ENCODE measurements around the gene MRPL39.
"Not testable (repeated sequence)": the region's sequence is repeated elsewhere in the genome, so short reads cannot be mapped to it uniquely, and the experiment has no call there.

MRPL39 gene

DNA sequence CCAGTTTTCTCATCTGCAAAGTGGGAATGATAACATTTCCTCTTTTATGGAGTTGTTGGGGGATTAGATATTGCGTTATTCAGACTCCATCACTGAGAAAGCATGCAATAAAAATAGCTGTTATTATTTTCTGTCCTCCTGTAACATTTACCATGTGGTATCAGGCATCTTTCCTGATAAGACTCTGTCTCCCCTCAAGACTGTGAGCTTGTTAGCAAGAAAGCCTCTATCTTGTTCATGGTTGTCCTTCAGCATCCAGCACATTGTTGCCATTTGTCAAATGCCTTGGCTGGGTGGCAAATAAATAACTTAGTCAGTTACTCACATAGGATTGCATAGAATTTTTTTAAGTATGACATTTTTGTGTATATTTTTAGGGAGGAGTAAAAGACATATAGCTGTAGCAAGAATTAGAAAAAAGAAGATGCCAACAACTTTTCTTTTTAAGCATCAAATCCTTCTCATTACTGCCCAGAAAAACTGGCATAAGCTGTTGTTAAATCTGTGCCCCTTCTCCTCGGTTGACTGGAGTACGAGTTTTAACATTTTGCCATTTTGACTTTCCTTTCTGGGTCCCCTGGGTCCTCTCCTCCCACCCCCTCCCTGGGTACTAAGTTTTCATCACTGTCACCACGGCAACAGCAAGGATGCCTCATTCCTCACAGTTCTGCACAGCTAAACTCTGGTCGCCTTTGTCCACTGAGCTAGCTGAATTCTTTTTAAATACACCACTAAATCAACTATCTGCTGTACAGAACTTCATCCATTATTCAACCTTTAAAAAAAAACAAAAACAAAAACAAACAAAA is 30.8 kb upstream of the MRPL39 start:
- no peaks in the 10 kb centered on the region for H3K9me3 ChIP-seq (replicated peaks; ENCODE audit: low read length)
- H3K27me3 ChIP-seq (ENCODE audit: control insufficient read depth, insufficient read depth, low read length): peaks cover 16% of the 10 kb centered on the region
- peak overlapping the region; percentile 79 for H3K4me3 ChIP-seq (ENCODE audit: low read length)
- H3K36me3 ChIP-seq (ENCODE audit: insufficient read depth, low read length): no peaks in the 10 kb centered on the region
- H3K4me2 ChIP-seq (ENCODE audit: low read length): peak overlapping the region; percentile 96
- H3K9ac ChIP-seq (ENCODE audit: low read depth, low read length): no peak overlapping the region
- H3K4me1 ChIP-seq (ENCODE audit: control insufficient read depth, insufficient read depth, low read length): peaks cover 11% of the 10 kb centered on the region

DNA sequence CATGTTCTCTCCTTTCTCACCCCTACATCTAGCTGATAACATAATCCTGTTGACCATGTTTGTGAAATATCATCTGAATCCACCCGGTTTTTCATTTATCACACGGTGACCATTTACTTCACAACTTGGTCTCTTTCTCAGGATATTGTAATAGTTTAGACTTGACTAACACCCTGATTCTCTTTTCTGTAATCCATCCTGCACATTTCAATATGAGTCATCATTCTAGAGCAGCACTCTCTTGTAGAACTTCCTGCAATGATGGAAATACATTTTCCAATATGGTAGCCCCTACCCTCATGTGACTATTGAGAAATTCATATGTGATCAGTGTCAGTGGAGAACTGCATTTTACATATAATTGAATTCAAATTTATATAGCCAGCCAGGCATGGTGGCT is 29.4 kb upstream of the MRPL39 start:
- Histone ChIP-seq H3K27me3 (ENCODE audit: control insufficient read depth, insufficient read depth, low read length) (peaks cover 16% of the 10 kb centered on the region), H3K9me3 (replicated peaks; ENCODE audit: low read length) (no peaks in the 10 kb centered on the region), H3K4me3 (ENCODE audit: low read length) (no peak overlapping the region), H3K9ac (ENCODE audit: low read depth, low read length) (no peak overlapping the region), H3K36me3 (ENCODE audit: insufficient read depth, low read length) (no peaks in the 10 kb centered on the region), H3K4me2 (ENCODE audit: low read length) (no peak overlapping the region), H3K4me1 (ENCODE audit: control insufficient read depth, insufficient read depth, low read length) (peaks cover 11% of the 10 kb centered on the region)

- Histone ChIP-seq H3K36me3 (ENCODE audit: insufficient read depth, low read length) (no peaks in the 10 kb centered on the region), H3K4me1 (ENCODE audit: control insufficient read depth, insufficient read depth, low read length) (peaks cover 6% of the 10 kb centered on the region), H3K9ac (ENCODE audit: low read depth, low read length) (no peak overlapping the region), H3K9me3 (replicated peaks; ENCODE audit: low read length) (no peaks in the 10 kb centered on the region), H3K27me3 (ENCODE audit: control insufficient read depth, insufficient read depth, low read length) (peaks cover 13% of the 10 kb centered on the region), H3K4me3 (ENCODE audit: low read length) (no peak overlapping the region), H3K4me2 (ENCODE audit: low read length) (no peak overlapping the region)
Observed at GRCh38 chr21:25635310-25635709, 28.0 kb upstream of the MRPL39 start.

- no peaks in the 10 kb centered on the region for H3K4me1 ChIP-seq (ENCODE audit: control insufficient read depth, insufficient read depth, low read length)
- no peaks in the 10 kb centered on the region for H3K9me3 ChIP-seq (replicated peaks; ENCODE audit: low read length)
- no peaks in the 10 kb centered on the region for H3K36me3 ChIP-seq (ENCODE audit: insufficient read depth, low read length)
- no peak overlapping the region for H3K4me2 ChIP-seq (ENCODE audit: low read length)
- H3K9ac ChIP-seq (ENCODE audit: low read depth, low read length): no peak overlapping the region
- H3K4me3 ChIP-seq (ENCODE audit: low read length): no peak overlapping the region
- peaks cover 13% of the 10 kb centered on the region for H3K27me3 ChIP-seq (ENCODE audit: control insufficient read depth, insufficient read depth, low read length)
Observed at GRCh38 chr21:25632296-25632695, 25.0 kb upstream of the MRPL39 start.

GRCh38 chr21:25626757-25627156 is 19.5 kb upstream of the MRPL39 start:
- Histone ChIP-seq H3K9me3 (replicated peaks; ENCODE audit: low read length) (no peaks in the 10 kb centered on the region), H3K4me3 (ENCODE audit: low read length) (no peak overlapping the region), H3K4me1 (ENCODE audit: control insufficient read depth, insufficient read depth, low read length) (no peaks in the 10 kb centered on the region), H3K4me2 (ENCODE audit: low read length) (no peak overlapping the region), H3K36me3 (ENCODE audit: insufficient read depth, low read length) (no peaks in the 10 kb centered on the region), H3K27me3 (ENCODE audit: control insufficient read depth, insufficient read depth, low read length) (peaks cover 13% of the 10 kb centered on the region), H3K9ac (ENCODE audit: low read depth, low read length) (no peak overlapping the region)

GRCh38 chr21:25625776-25626555 is 18.7 kb upstream of the MRPL39 start:
- not testable (repeated sequence) for H3K4me3 ChIP-seq (ENCODE audit: low read length); H3K4me2 ChIP-seq (ENCODE audit: low read length); H3K4me1 ChIP-seq (ENCODE audit: control insufficient read depth, insufficient read depth, low read length); H3K36me3 ChIP-seq (ENCODE audit: insufficient read depth, low read length); H3K9me3 ChIP-seq (replicated peaks; ENCODE audit: low read length); H3K9ac ChIP-seq (ENCODE audit: low read depth, low read length)
- H3K27me3 ChIP-seq (ENCODE audit: control insufficient read depth, insufficient read depth, low read length): peaks cover 13% of the 10 kb centered on the region

DNA sequence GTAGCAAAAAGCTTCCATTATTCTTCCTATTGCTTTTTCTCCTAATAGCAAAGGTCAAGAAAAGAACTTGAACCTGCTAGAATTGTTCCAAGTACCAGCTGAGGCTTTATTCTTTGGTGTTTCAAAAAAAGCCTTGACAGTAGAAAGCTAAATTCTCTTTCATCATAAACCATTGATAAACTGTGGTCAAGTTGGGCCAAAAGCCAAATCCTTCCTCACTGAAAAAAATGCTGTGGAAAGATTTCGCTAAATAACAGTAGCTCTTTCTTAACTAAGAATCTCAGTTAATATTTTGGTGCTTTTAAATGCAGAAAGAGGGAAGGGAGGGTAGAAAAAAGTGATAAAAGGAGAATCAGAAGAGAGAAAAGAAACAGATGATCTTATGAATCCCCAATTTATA is 17.8 kb upstream of the MRPL39 start:
- peaks cover 6% of the 10 kb centered on the region for H3K27me3 ChIP-seq (ENCODE audit: control insufficient read depth, insufficient read depth, low read length)
- H3K36me3 ChIP-seq (ENCODE audit: insufficient read depth, low read length): no peaks in the 10 kb centered on the region
- no peaks in the 10 kb centered on the region for H3K9me3 ChIP-seq (replicated peaks; ENCODE audit: low read length)
- no peak overlapping the region for H3K4me3 ChIP-seq (ENCODE audit: low read length)
- no peaks in the 10 kb centered on the region for H3K4me1 ChIP-seq (ENCODE audit: control insufficient read depth, insufficient read depth, low read length)
- no peak overlapping the region for H3K9ac ChIP-seq (ENCODE audit: low read depth, low read length)
- H3K4me2 ChIP-seq (ENCODE audit: low read length): no peak overlapping the region

GRCh38 chr21:25624511-25624910 is 17.2 kb upstream of the MRPL39 start:
- no peaks in the 10 kb centered on the region for H3K4me1 ChIP-seq (ENCODE audit: control insufficient read depth, insufficient read depth, low read length)
- no peak overlapping the region for H3K4me2 ChIP-seq (ENCODE audit: low read length)
- no peaks in the 10 kb centered on the region for H3K9me3 ChIP-seq (replicated peaks; ENCODE audit: low read length)
- H3K36me3 ChIP-seq (ENCODE audit: insufficient read depth, low read length): no peaks in the 10 kb centered on the region
- no peak overlapping the region for H3K4me3 ChIP-seq (ENCODE audit: low read length)
- H3K27me3 ChIP-seq (ENCODE audit: control insufficient read depth, insufficient read depth, low read length): peaks cover 4% of the 10 kb centered on the region
- H3K9ac ChIP-seq (ENCODE audit: low read depth, low read length): no peak overlapping the region

DNA sequence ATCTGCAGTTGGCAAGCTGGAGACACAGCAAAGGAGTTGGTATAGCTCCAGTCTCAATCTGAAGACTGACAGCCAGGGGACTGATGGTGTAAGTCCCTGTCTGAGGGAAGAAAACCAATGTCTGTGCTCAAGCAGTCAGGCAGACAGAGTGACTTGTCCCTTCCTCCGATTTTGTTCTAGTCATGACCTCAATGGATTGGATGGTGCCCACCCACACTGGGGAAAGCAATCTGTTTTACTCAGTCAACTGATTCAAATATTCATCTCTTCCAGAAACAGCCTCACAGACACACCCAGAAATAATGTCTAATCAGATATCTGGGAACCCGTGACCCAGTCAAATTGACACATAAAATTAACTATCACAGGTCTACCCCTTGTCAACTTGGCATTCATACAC is 11.9 kb upstream of the MRPL39 start:
- no peak overlapping the region for H3K9ac ChIP-seq (ENCODE audit: low read depth, low read length)
- no peak overlapping the region for H3K4me2 ChIP-seq (ENCODE audit: low read length)
- no peaks in the 10 kb centered on the region for H3K9me3 ChIP-seq (replicated peaks; ENCODE audit: low read length)
- no peaks in the 10 kb centered on the region for H3K4me1 ChIP-seq (ENCODE audit: control insufficient read depth, insufficient read depth, low read length)
- H3K36me3 ChIP-seq (ENCODE audit: insufficient read depth, low read length): no peaks in the 10 kb centered on the region
- H3K4me3 ChIP-seq (ENCODE audit: low read length): no peak overlapping the region
- H3K27me3 ChIP-seq (ENCODE audit: control insufficient read depth, insufficient read depth, low read length): no peaks in the 10 kb centered on the region

DNA sequence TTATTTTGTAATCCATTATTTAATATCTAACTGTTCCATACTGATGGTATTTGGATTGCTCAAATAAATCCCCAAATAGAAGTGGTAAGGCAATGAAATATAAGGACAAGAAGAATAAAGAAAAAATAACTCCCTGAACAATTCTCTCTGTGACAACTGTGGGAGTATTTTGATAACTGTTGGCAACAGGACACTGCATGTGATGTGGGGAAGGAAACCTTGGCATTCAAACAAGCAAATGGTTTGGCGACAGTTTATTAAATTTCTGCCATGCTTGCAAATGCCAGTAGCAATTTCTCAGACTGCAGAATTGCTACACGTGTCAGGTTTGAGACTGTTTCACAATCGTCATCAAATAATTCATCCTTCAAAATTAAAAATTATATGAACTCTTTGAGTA is 8.6 kb upstream of the MRPL39 start:
- Histone ChIP-seq H3K4me2 (ENCODE audit: low read length) (no peak overlapping the region), H3K9ac (ENCODE audit: low read depth, low read length) (no peak overlapping the region), H3K4me3 (ENCODE audit: low read length) (no peak overlapping the region), H3K36me3 (ENCODE audit: insufficient read depth, low read length) (no peaks in the 10 kb centered on the region), H3K4me1 (ENCODE audit: control insufficient read depth, insufficient read depth, low read length) (no peaks in the 10 kb centered on the region), H3K27me3 (ENCODE audit: control insufficient read depth, insufficient read depth, low read length) (no peaks in the 10 kb centered on the region), H3K9me3 (replicated peaks; ENCODE audit: low read length) (no peaks in the 10 kb centered on the region)

- Histone ChIP-seq H3K4me1 (ENCODE audit: control insufficient read depth, insufficient read depth, low read length) (no peaks in the 10 kb centered on the region), H3K9ac (ENCODE audit: low read depth, low read length) (no peak overlapping the region), H3K9me3 (replicated peaks; ENCODE audit: low read length) (no peaks in the 10 kb centered on the region), H3K36me3 (ENCODE audit: insufficient read depth, low read length) (no peaks in the 10 kb centered on the region), H3K27me3 (ENCODE audit: control insufficient read depth, insufficient read depth, low read length) (no peaks in the 10 kb centered on the region), H3K4me2 (ENCODE audit: low read length) (no peak overlapping the region), H3K4me3 (ENCODE audit: low read length) (no peak overlapping the region)
Observed at GRCh38 chr21:25614441-25614840, 7.2 kb upstream of the MRPL39 start.

All from skeletal muscle satellite cell (primary cell).